PFSK-1 (cell line): ENCODE measurements around the gene CCDC186.

ENCODE experiments used
- FOXP2 ChIP-seq: optimal IDR thresholded peaks from 2 replicates; pipeline ENCODE3; 2011; ENCODE audit warnings: borderline replicate concordance, control low read depth, inconsistent platforms; ENCODE audit not compliant: insufficient read depth; ENCODE audit errors: extremely low read length, extremely low read depth
- POLR2AphosphoS5 ChIP-seq: IDR thresholded peaks from 2 replicates; pipeline ENCODE4 v1.6.1; 2012; ENCODE audit warnings: low read depth, mild to moderate bottlenecking, control low read depth, low read length, moderate library complexity
- REST ChIP-seq, 2 experiments: IDR thresholded peaks; 2 replicates each; pipeline versions ENCODE4 v1.6.1 to v1.8.0; 2011 to 2012; ENCODE audit warnings: low read depth in 2 of 2, low read length in 2 of 2, control low read depth in 1 of 2, inconsistent platforms in 1 of 2, mild to moderate bottlenecking in 1 of 2, moderate library complexity in 1 of 2; ENCODE audit not compliant: insufficient read depth in 1 of 2
- SIN3A ChIP-seq: IDR thresholded peaks from 2 replicates; pipeline ENCODE4 v1.6.1; 2012; ENCODE audit warnings: mild to moderate bottlenecking, low read length, moderate library complexity, borderline replicate concordance; ENCODE audit not compliant: insufficient read depth
- TAF1 ChIP-seq: IDR thresholded peaks from 2 replicates; pipeline ENCODE4 v1.6.1; 2012; ENCODE audit warnings: low read length, control low read depth, borderline replicate concordance; ENCODE audit not compliant: insufficient read depth

DNA sequence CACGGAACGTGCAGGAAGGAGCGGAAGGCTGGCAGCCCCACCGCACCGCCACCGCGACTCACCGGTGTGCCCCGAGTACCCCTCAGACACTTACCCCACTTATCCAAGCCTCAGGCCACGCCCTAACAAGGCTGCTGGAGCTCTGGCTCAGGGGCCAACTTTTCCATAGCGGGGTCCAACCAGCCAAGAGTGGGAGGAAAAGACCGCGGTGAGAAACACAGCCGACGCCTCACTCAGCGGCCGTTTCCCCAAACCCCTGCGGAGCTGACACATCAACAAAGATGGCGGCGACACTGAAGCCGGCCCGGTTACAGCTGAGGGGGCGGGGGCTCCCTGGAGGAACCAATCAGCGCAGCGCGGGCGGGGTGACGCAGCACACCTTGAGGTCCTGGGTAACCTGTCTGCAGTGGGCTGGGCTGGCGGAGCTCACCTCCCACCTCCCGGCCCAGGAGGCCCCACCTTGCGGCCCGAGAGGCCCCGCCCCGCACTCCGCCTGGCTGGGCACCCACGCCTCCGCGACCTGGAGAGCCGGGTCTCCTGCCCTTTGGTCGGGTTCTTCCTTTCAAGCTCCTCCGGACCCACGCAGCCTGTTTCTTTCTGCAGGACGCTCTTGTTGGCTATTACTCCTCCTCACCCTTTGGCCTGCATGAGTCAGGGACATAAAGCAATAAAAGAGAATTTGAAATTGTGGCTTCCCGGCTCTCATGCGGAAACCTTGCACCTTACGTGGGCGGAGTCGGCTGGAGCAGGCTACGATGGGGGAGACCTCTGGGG, at the start of gene CCDC186:
- no peak; the same call in 1 of the 2 replicates for TF ChIP-seq TAF1
- TF ChIP-seq SIN3A, result peak; percentile 80; the same call in 1 of the 2 replicates
- TF ChIP-seq POLR2AphosphoS5, result peak; percentile 61
- no peak for TF ChIP-seq REST (IDR thresholded peaks at IDR 0.05; ENCODE audit: insufficient read depth in 1 of 2, low read depth in 2 of 2, low read length in 2 of 2)
- no peak for TF ChIP-seq FOXP2
